GM12878 (cell line): ENCODE results near the gene COL20A1. TPM values are rescaled to one million over a fixed set of nuclear protein-coding genes. Genes with fewer than 3 reads are reported as not detected.

Experiments
- ATAC-seq: fragments of 200-7000 bp; cut with Tn5 transposase; 3 replicates; pipeline ENCODE4 v1.9.1; 2020; ENCODE audit warnings: mild to moderate bottlenecking, moderate library complexity
- BruUV-seq: library from RNA; stranded (reverse); fragments of 400-500 nt; replicated peaks from 2 replicates; lab custom pipeline; 2021; lab: Mats Ljungman, UMichigan
- CTCF ChIA-PET: fragments of 300-600 bp; sonication (Branson Sonifier 250); formaldehyde crosslinking; extraction: SDS; loops from one replicate; lab custom pipeline; 2021; ENCODE audit warnings: inconsistent platforms; lab: Yijun Ruan, JAX
- POLR2A ChIA-PET: fragments of 350-600 bp; formaldehyde crosslinking; extraction: SDS; loops from one replicate; lab custom pipeline; 2021; ENCODE audit warnings: inconsistent platforms; lab: Charles Lee
- RAD21 ChIA-PET: fragments of 300-600 bp; sonication (Branson Sonifier 250); formaldehyde crosslinking; loops from one replicate; lab custom pipeline; 2023; ENCODE audit warnings: antibody characterized with exemption; ENCODE audit not compliant: unreplicated experiment; lab: Charles Lee
- SMC1A ChIA-PET: fragments of 300-600 bp; sonication (Branson Sonifier 250); formaldehyde crosslinking; loops from one replicate; lab custom pipeline; 2023; ENCODE audit not compliant: unreplicated experiment, uncharacterized antibody; lab: Charles Lee
- DNase-seq: peaks from one replicate; pipeline ENCODE4 v3.0.0-alpha.2; 2011; ENCODE audit warnings: low read depth, low spot score
- FAIRE-seq: peaks from 3 replicates; lab custom pipeline; 2011; peaks lifted over from hg19 to GRCh38; lab: Jason Lieb, UNC
- H2AFZ ChIP-seq: 2 replicates; pipeline ENCODE4 v1.6.0; 2011; ENCODE audit warnings: low read depth, low read length, control low read depth; ENCODE audit not compliant: control insufficient read depth
- H3K27ac ChIP-seq: 2 replicates; pipeline ENCODE4 v1.5.1; 2011; ENCODE audit warnings: control low read depth; ENCODE audit not compliant: control insufficient read depth, insufficient read depth
- H3K27me3 ChIP-seq, 2 experiments: replicated peaks in 1 of 2; 2 replicates each; pipeline versions ENCODE4 v1.6.0 to v1.6.1; 2011; ENCODE audit warnings: low read length in 1 of 2; ENCODE audit not compliant: control insufficient read depth in 2 of 2, insufficient read depth in 2 of 2
- H3K36me3 ChIP-seq, 2 experiments: 2 replicates each; pipeline ENCODE4 v1.5.1; 2011; ENCODE audit warnings: low read length in 1 of 2; ENCODE audit not compliant: control insufficient read depth in 2 of 2, insufficient read depth in 2 of 2
- H3K4me1 ChIP-seq: 2 replicates; pipeline ENCODE4 v1.6.1; 2011; ENCODE audit warnings: mild to moderate bottlenecking, low read length, moderate library complexity, mixed read lengths; ENCODE audit not compliant: control insufficient read depth, insufficient read depth
- H3K4me2 ChIP-seq: 2 replicates; pipeline ENCODE4 v1.6.0; 2011; ENCODE audit warnings: control low read depth; ENCODE audit not compliant: control insufficient read depth, insufficient read depth
- H3K4me3 ChIP-seq: fragments of 200-600 bp; sonication (generic); 2 replicates; pipeline ENCODE4 v1.5.1; 2016
- H3K79me2 ChIP-seq: 2 replicates; pipeline ENCODE4 v1.6.0; 2011; ENCODE audit warnings: low read length; ENCODE audit not compliant: control insufficient read depth, insufficient read depth
- H3K9ac ChIP-seq: 2 replicates; pipeline ENCODE4 v1.8.0; 2011; ENCODE audit warnings: low read length, control low read depth, mixed read lengths; ENCODE audit not compliant: control insufficient read depth, insufficient read depth
- H3K9me3 ChIP-seq: replicated peaks from 3 replicates; pipeline ENCODE4 v1.5.1; 2011; ENCODE audit warnings: mild to moderate bottlenecking, low read length; ENCODE audit not compliant: control insufficient read depth, insufficient read depth
- H4K20me1 ChIP-seq: 2 replicates; pipeline ENCODE4 v1.6.0; 2011; ENCODE audit not compliant: control insufficient read depth, insufficient read depth
- LARP7 ChIP-seq: fragments of 450-650 bp; IDR thresholded peaks from 2 replicates; pipeline ENCODE4 v1.6.1; 2017; ENCODE audit warnings: mild to moderate bottlenecking
- POLR2AphosphoS2 ChIP-seq: IDR thresholded peaks from 2 replicates; pipeline ENCODE4 v1.6.1; 2011; ENCODE audit warnings: low read depth, mild to moderate bottlenecking, low read length, improper control_type of control experiment, moderate library complexity
- SIX5 ChIP-seq: IDR thresholded peaks from 2 replicates; pipeline ENCODE4 v1.6.1; 2011; ENCODE audit warnings: mild to moderate bottlenecking, low read depth, low read length, moderate library complexity; ENCODE audit not compliant: severe bottlenecking
- ZBTB33 ChIP-seq: fragments of 450-650 bp; IDR thresholded peaks from 2 replicates; pipeline ENCODE4 v1.6.1; 2017; ENCODE audit warnings: mild to moderate bottlenecking
- ZSCAN29 ChIP-seq: fragments of 450-650 bp; IDR thresholded peaks from 2 replicates; pipeline ENCODE4 v1.6.1; 2017; ENCODE audit warnings: mild to moderate bottlenecking, moderate library complexity
- WGBS: methylation state at CpG from one replicate; pipeline ENCODE4 v1.1.6; 2016; ENCODE audit warnings: low lambda C conversion rate; ENCODE audit not compliant: insufficient replicate concordance, insufficient coverage; ENCODE audit errors: missing lambda C conversion rate; 5-methylcytosine and 5-hydroxymethylcytosine counted together
- in situ Hi-C: fragments of 300-500 bp; cut with MboI; formaldehyde crosslinking; loops from 9 replicates; pipeline ENCODE4 v1.14.3; 2018; ENCODE audit warnings: mixed read lengths
- intact Hi-C: fragments of 100-400 bp; cut with micrococcal nuclease; formaldehyde crosslinking; loops from one replicate; pipeline ENCODE4 v1.14.2; 2022; ENCODE audit not compliant: unreplicated experiment
- polyA plus RNA-seq, 11 experiments: library from polyadenylated mRNA; depleted of rRNA in 4 of 11; unstranded in 6 of 11; stranded (reverse) in 5 of 11; fragments of >200 nt; fragmentation: Nextera tagmentation in 4 of 11; fragmentation: Illumina TruSeq in 1 of 11; extraction: Ambion mirVana in 4 of 11; extraction: Trizol in 1 of 11; gene quantifications; 1 replicate in 1 of 11; 2 replicates in 10 of 11; pipeline versions ENCODE4 v1.2.1 to v1.2.3, GENCODE V29; 2011 to 2016; ENCODE audit warnings: inconsistent platforms in 2 of 11, missing spikeins in 2 of 11, low read depth in 1 of 11
- total RNA-seq, 4 experiments: library from RNA; depleted of rRNA in 3 of 4; stranded (reverse); fragments of >200 nt in 3 of 4; fragmentation: Illumina TruSeq in 1 of 4; extraction: Trizol in 1 of 4; gene quantifications; 2 replicates each; pipeline versions ENCODE4 v1.2.1 to v1.2.3, GENCODE V29; 2013 to 2021
- TF ChIP-seq, protein P1 (sequence below): IDR thresholded peaks from 2 replicates; pipeline ENCODE4 v1.6.1; 2011; ENCODE audit warnings: borderline replicate concordance, low read depth, mild to moderate bottlenecking, moderate library complexity, low read length; ENCODE audit not compliant: insufficient read depth, poor library complexity, severe bottlenecking

The COL20A1 gene
- total and polyA plus RNA-seq, 10 of the 15 experiments (the other 5 are each of a cell fraction or from before 2014, with no cell fraction given): not detected

DNA sequence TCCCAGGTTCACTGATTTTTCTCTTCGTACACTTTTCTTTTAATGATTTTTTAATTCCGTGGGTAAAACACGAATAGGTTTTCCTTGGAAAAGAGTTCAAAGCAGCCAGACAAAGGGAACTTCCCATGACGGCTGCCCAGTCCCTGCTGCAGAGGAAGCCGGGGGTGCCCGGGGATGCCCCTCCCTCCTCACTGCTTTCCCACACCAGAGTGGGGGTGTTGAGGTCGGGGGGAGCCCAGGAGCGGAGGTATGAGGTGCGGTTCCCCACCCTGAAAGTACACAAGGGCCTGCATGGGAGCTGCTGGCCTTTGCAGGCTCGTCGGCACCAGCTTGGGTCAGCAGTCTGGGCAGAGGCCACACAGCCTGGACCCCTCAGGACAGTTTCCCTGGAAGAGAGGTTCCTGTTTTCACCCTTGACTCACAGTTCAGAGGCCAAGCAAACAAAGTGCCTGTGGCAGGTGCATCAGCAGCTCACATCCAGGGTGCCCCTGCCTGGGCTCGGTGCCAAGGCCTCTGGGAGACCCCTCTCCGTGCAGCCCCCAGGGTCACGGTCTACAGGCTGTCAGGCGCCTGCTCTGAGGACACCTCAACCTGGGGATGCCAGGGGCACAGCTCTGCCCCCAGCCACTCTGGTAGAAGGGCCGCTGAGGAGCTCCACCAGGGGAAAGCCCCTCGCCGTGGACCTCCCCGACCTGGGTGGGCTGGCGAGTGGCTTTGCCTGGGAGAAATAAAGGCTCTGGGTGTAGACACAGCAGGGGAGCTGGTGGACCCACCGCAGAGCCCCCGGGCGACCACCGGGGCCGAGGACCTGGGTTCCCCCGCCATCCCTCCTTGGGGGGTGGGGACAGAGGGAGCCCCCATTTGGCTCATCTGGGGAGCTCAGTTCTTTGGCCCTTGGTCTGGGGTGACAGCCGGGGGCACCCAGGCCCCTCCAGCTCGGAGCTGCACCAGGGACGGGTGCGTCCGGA is 83.6 kb downstream of the COL20A1 start:
- TF ChIP-seq LARP7 (no peak), ZSCAN29 (no peak), POLR2AphosphoS2 (no peak), ZBTB33 (no peak), SIX5 (no peak)
- TF ChIP-seq, protein P1, sequence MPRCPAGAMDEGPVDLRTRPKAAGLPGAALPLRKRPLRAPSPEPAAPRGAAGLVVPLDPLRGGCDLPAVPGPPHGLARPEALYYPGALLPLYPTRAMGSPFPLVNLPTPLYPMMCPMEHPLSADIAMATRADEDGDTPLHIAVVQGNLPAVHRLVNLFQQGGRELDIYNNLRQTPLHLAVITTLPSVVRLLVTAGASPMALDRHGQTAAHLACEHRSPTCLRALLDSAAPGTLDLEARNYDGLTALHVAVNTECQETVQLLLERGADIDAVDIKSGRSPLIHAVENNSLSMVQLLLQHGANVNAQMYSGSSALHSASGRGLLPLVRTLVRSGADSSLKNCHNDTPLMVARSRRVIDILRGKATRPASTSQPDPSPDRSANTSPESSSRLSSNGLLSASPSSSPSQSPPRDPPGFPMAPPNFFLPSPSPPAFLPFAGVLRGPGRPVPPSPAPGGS: no peak
- WGBS: 33% methylated on average over 31 of the region's 31 CpGs
- ChIA-PET RAD21 (no interaction called here), POLR2A (no interaction called here), CTCF (interaction anchor here (1.0 to 3.3 kb wide), 2 partner anchors 153 to 194 kb away, joined by 3 to 15 read pairs; no protein-coding TSS in a partner anchor), SMC1A (no interaction called here)
- Histone ChIP-seq H3K9ac (no peak overlapping the region), H3K27ac (no peak overlapping the region), H3K27me3 (no peaks in the 10 kb centered on the region; a peak in 1 of 4 replicates), H3K4me2 (no peak overlapping the region), H3K79me2 (no peaks in the 10 kb centered on the region), H4K20me1 (no peaks in the 10 kb centered on the region), H3K36me3 (no peaks in the 10 kb centered on the region), H2AFZ (no peak overlapping the region), H3K4me3 (no peak overlapping the region), H3K9me3 (no peaks in the 10 kb centered on the region; the same call in 2 of the 3 replicates), H3K4me1 (no peaks in the 10 kb centered on the region)
- FAIRE-seq: no peak
- BruUV-seq: no TSS peak
- in situ Hi-C loops: no loop called here
- intact Hi-C loops: no loop called here
- no peak for DNase-seq
- ATAC-seq: no peak
